MCF 10A (cell line): ENCODE measurements around the gene SLC24A2. TPM values are rescaled to one million over a fixed set of nuclear protein-coding genes. Genes with fewer than 3 reads are reported as not detected.

Source experiments
- BruUV-seq: library from RNA; stranded (reverse); fragments of 400-500 nt; replicated peaks from 2 replicates; lab custom pipeline; 2021; lab: Mats Ljungman, UMichigan
- CTCF ChIA-PET: fragments of 300-600 bp; sonication (Branson Sonifier 250); formaldehyde crosslinking; extraction: SDS; loops from one replicate; lab custom pipeline; 2021; ENCODE audit warnings: antibody characterized with exemption, inconsistent platforms; lab: Yijun Ruan, JAX
- POLR2A ChIA-PET: fragments of 300-600, 350-650 bp; sonication (Branson Sonifier 250); formaldehyde crosslinking; extraction: SDS; loops from one replicate; lab custom pipeline; 2020; ENCODE audit warnings: antibody characterized with exemption, inconsistent platforms; lab: Yijun Ruan, JAX
- DNase-seq: peaks from one replicate; pipeline ENCODE4 v3.0.0-alpha.2; 2018; ENCODE audit not compliant: unreplicated experiment
- H3K27ac Mint-ChIP-seq: one replicate; pipeline ENCODE4 v1.8.0; 2022; ENCODE audit warnings: mild to moderate bottlenecking, low read depth, mixed read lengths; ENCODE audit not compliant: unreplicated experiment
- H3K27me3 Mint-ChIP-seq: one replicate; pipeline ENCODE4 v1.8.0; 2022; ENCODE audit warnings: mixed read lengths; ENCODE audit not compliant: insufficient read depth, unreplicated experiment
- H3K36me3 Mint-ChIP-seq: one replicate; pipeline ENCODE4 v1.8.0; 2022; ENCODE audit warnings: mild to moderate bottlenecking, moderate library complexity, mixed read lengths; ENCODE audit not compliant: insufficient read depth, unreplicated experiment
- H3K4me1 Mint-ChIP-seq: one replicate; pipeline ENCODE4 v1.8.0; 2022; ENCODE audit warnings: mixed read lengths; ENCODE audit not compliant: insufficient read depth, unreplicated experiment
- H3K4me3 Mint-ChIP-seq: one replicate; pipeline ENCODE4 v1.8.0; 2022; ENCODE audit warnings: mild to moderate bottlenecking, moderate library complexity, mixed read lengths; ENCODE audit not compliant: unreplicated experiment
- H3K9me3 Mint-ChIP-seq: one replicate; pipeline ENCODE4 v1.8.0; 2022; ENCODE audit warnings: mixed read lengths; ENCODE audit not compliant: unreplicated experiment
- intact Hi-C: fragments of 100-400 bp; cut with micrococcal nuclease; formaldehyde crosslinking; loops from 2 replicates; pipeline ENCODE4 v1.14.1; 2022
- total RNA-seq: library from RNA; stranded (reverse); gene quantifications from 2 replicates; pipeline ENCODE4 v1.2.3, GENCODE V29; 2022
- TF ChIP-seq, protein P1 (sequence below): fragments of 200-600 bp; IDR thresholded peaks from one replicate; pipeline ENCODE4 v1.8.0; 2022; ENCODE audit warnings: antibody characterized with exemption, mild to moderate bottlenecking; ENCODE audit not compliant: unreplicated experiment

The SLC24A2 gene
- total RNA-seq, 1 experiment from 2014 or later: not detected

DNA sequence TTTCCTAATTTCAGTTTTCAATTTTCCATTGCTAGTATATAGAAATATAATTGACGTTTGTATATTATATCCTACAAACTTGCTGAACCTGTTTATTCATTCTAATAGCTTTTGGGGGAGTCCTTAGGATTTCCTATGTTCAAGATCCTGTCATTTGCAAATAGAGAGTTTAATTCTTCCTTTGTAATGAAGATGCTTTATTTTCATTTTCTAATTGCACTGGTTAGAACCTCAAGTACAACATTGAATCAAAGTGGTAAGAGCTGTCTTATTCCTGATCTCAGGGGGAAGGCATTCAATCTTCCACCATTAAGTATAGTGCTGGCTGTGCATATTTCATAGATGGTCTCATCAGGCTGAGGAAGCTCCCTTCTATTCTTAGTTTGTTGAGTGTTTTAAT lies 15.6 kb upstream of the SLC24A2 start:
- POLR2A ChIA-PET: no interaction called here
- no peak overlapping the region for H3K4me3 Mint-ChIP-seq

DNA sequence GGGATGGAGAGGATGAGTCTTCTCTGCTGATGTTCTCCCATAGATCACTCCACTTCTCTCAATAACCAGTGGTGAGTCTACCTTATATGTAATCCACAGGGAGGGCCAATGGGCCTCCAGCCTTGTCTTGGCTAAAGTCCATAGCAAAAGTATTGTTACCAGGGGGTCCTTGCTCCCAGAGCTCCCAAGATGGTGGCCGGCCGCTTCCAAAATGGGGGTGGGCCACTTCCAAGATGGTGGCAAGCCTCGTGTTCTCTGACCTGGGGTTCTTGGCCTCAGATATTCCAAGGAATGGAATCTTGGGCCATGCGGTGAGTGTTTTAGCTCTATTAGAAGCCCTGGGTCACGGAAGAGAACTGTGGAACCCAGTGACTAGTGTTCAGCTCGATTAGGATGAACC lies 12.0 kb upstream of the SLC24A2 start:
- H3K27ac Mint-ChIP-seq: no peak overlapping the region

More for the DNA sequence above, 15.6 kb upstream of the SLC24A2 start:
- intact Hi-C loops: no loop called here
- DNase-seq: no peak
- Mint-ChIP-seq H3K36me3 (no peaks in the 10 kb centered on the region), H3K9me3 (no peaks in the 10 kb centered on the region), H3K27ac (no peak overlapping the region), H3K27me3 (peaks cover 40% of the 10 kb centered on the region), H3K4me1 (no peaks in the 10 kb centered on the region)
- CTCF ChIA-PET: no interaction called here
- TF ChIP-seq, protein P1, sequence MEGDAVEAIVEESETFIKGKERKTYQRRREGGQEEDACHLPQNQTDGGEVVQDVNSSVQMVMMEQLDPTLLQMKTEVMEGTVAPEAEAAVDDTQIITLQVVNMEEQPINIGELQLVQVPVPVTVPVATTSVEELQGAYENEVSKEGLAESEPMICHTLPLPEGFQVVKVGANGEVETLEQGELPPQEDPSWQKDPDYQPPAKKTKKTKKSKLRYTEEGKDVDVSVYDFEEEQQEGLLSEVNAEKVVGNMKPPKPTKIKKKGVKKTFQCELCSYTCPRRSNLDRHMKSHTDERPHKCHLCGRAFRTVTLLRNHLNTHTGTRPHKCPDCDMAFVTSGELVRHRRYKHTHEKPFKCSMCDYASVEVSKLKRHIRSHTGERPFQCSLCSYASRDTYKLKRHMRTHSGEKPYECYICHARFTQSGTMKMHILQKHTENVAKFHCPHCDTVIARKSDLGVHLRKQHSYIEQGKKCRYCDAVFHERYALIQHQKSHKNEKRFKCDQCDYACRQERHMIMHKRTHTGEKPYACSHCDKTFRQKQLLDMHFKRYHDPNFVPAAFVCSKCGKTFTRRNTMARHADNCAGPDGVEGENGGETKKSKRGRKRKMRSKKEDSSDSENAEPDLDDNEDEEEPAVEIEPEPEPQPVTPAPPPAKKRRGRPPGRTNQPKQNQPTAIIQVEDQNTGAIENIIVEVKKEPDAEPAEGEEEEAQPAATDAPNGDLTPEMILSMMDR: no peak
- no TSS peak for BruUV-seq

DNA sequence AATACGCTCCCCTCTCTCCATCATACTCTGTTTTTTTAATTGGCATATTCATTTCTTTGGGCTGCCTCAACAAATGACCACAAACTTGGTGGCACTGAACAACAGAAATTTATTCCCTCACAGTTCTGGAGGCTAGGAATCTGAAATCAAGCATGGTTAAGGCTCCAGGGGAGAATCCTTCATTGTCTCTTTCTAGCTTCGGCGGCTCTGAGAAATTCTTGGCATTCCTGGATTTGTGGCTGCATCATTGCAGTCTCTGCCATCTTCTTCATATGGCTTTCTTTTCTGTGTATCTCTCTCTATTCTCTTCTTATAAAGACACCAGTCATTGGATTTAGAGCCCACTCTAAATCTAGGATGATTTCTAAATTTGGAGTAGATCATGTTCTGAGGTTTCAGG lies 10.9 kb upstream of the SLC24A2 start:
- CTCF ChIA-PET: no interaction called here
- POLR2A ChIA-PET: no interaction called here
- no peaks in the 10 kb centered on the region for H3K9me3 Mint-ChIP-seq
- H3K4me3 Mint-ChIP-seq: no peak overlapping the region
- no TSS peak for BruUV-seq
- no peaks in the 10 kb centered on the region for H3K36me3 Mint-ChIP-seq
- DNase-seq: no peak
- no peaks in the 10 kb centered on the region for H3K4me1 Mint-ChIP-seq
- intact Hi-C loops: no loop called here
- H3K27ac Mint-ChIP-seq: no peak overlapping the region
- TF ChIP-seq, protein P1: no peak
- H3K27me3 Mint-ChIP-seq: peaks cover 29% of the 10 kb centered on the region

More for the DNA sequence above, 12.0 kb upstream of the SLC24A2 start:
- no peaks in the 10 kb centered on the region for H3K9me3 Mint-ChIP-seq
- peaks cover 29% of the 10 kb centered on the region for H3K27me3 Mint-ChIP-seq
- H3K36me3 Mint-ChIP-seq: no peaks in the 10 kb centered on the region
- TF ChIP-seq, protein P1: no peak
- no peak for DNase-seq
- no TSS peak for BruUV-seq
- ChIA-PET CTCF (interaction anchor here (0.6 kb wide), 1 partner anchor 416 kb away, joined by 3 read pairs; no protein-coding TSS in a partner anchor), POLR2A (no interaction called here)
- H3K4me1 Mint-ChIP-seq: no peaks in the 10 kb centered on the region
- intact Hi-C loops: no loop called here
- no peak overlapping the region for H3K4me3 Mint-ChIP-seq

DNA sequence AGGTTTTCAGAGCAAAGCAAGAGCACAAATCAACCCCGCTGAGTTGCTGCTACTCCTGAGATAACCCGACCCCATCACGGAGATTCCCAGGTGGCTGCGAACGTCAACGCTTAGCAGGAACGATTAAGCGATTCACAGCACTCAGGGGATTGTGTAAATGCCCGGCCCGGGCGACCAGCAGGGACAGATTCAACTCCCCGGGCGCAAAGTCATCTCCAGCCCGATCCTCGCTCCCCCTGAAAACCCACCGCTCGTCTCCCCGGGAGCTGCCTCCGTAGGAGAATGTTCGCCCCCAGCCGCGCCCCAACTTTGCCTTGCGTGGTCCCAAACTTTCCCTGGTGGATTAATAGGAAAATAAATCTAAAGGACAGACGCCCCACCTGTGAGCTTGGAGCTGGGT lies 685 bp downstream of the SLC24A2 start:
- TF ChIP-seq, protein P1: no peak
- POLR2A ChIA-PET: no interaction called here
- BruUV-seq: no TSS peak
- Mint-ChIP-seq H3K4me1 (no peaks in the 10 kb centered on the region), H3K27me3 (no peaks in the 10 kb centered on the region), H3K4me3 (no peak overlapping the region), H3K9me3 (peaks cover 7% of the 10 kb centered on the region), H3K36me3 (no peaks in the 10 kb centered on the region), H3K27ac (no peak overlapping the region)
- no peak for DNase-seq
- CTCF ChIA-PET: interaction anchor here (0.5 kb wide), 1 partner anchor 1771 kb away, joined by 4 read pairs; no protein-coding TSS in a partner anchor
- intact Hi-C loops: no loop called here
